Fibroblast of lung (primary cell): Measurements from ENCODE around the gene MOCS2.

ENCODE experiments used
- CTCF ChIP-seq, 2 donors: IDR thresholded peaks in 1 of 2; conservative IDR thresholded peaks in 1 of 2; 1 replicate in 1 of 2; 2 replicates in 1 of 2; pipeline ENCODE4 v1.5.1; 2011 to 2012; ENCODE audit warnings: low read length in 2 of 2, control low read depth in 1 of 2, inconsistent platforms in 1 of 2, low read depth in 1 of 2, mild to moderate bottlenecking in 1 of 2
- EZH2 ChIP-seq: IDR thresholded peaks from 2 replicates; pipeline ENCODE4 v1.5.1; 2012; ENCODE audit warnings: low read length, control low read depth, mild to moderate bottlenecking; ENCODE audit errors: missing control alignments

GRCh38 chr5:53091289-53091688 is 18.3 kb downstream of the MOCS2 start:
- TF ChIP-seq CTCF (conservative IDR thresholded peaks at IDR 0.05 in 1 of 2, IDR thresholded peaks at IDR 0.05 in 1 of 2; ENCODE audit: low read depth in 1 of 2, low read length in 2 of 2) (peak; percentile 10 to 12), EZH2 (no peak)
